Measurements from ENCODE around the gene SSH2. TPM values are rescaled to one million over a fixed set of nuclear protein-coding genes. Genes with fewer than 3 reads are reported as not detected.

The SSH2 gene
- total and polyA plus RNA-seq, 2 of the 13 experiments (the other 11 are each of a cell fraction or from before 2014, with no cell fraction given): 6.0 to 6.4 TPM

DNA sequence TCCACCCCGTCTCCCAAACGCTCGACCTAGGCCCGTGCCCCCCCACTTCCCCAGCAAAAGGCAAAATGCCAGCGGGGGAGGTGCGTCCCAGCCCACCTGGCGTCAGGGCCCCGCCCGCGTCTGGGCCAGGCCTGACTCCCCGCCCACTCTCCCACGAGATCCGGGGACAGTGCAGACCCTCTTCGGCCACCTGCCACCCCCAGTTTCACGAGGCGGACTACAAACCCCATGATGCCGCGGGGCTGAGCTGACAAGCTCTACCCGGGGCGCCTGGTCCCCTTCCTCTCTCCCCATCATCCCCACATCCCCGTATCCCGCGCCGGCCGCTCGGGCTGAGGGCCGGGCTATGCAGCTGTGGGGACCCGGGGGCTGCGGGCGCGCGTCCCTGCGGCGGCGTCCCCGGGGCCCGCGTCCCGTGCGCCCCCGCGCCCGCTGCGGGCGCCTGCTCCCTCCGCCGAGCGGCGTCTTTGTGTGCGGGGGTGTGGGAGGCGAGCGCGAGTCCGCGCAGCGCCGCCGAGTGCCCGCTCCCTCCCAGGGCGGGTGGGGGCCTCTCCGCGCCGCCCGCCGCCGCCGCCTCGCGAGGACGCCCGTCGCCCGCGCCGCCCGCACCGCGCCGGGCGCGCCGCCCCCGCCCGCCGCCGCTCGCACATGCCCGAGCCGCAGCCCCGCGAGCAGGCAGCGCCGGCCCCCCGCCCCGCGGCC, 337.0 kb downstream of the SSH2 start, which contains the start of gene ANKRD13B (continued):
- TF ChIP-seq SUZ12 (IDR thresholded peaks at IDR 0.05; ENCODE audit: low read depth, low read length) (peak; percentile 21; the same call in 1 of the 2 replicates), UBTF (CRISPR knock-in tag; IDR thresholded peaks at IDR 0.05) (no peak), RXRA (CRISPR knock-in tag; IDR thresholded peaks at IDR 0.05) (0 out of 2 replicates have a peak, but pooled peaks have one; percentile 16), SAP130 (CRISPR knock-in tag; IDR thresholded peaks at IDR 0.05; ENCODE audit: low read depth) (peak; percentile 2; the same call in 1 of the 2 replicates), ZNF768 (CRISPR knock-in tag; IDR thresholded peaks at IDR 0.05) (peak; percentile 31; the same call in 1 of the 2 replicates), SOX13 (IDR thresholded peaks at IDR 0.05) (no peak), SOX13 (CRISPR knock-in tag; conservative IDR thresholded peaks at IDR 0.05 in 1 of 2, IDR thresholded peaks at IDR 0.05 in 1 of 2) (no peak), NR2C2 (CRISPR knock-in tag; IDR thresholded peaks at IDR 0.05; ENCODE audit: borderline replicate concordance) (peak; percentile 63; the same call in 1 of the 2 replicates), ZNF207 (IDR thresholded peaks at IDR 0.05; ENCODE audit: borderline replicate concordance) (no peak), PRDM15 (CRISPR knock-in tag; IDR thresholded peaks at IDR 0.05) (0 out of 2 replicates have a peak, but pooled peaks have one; percentile 15), ZFX (CRISPR knock-in tag; IDR thresholded peaks at IDR 0.05; ENCODE audit: low read depth) (peak; percentile 25; the same call in 1 of the 2 replicates), PAWR (CRISPR knock-in tag; IDR thresholded peaks at IDR 0.05; ENCODE audit: borderline replicate concordance) (no peak), MBNL3 (CRISPR knock-in tag; conservative IDR thresholded peaks at IDR 0.05) (no peak), GABPB1 (CRISPR knock-in tag; IDR thresholded peaks at IDR 0.05) (peak; percentile 77), ARNT2 (CRISPR knock-in tag; IDR thresholded peaks at IDR 0.05; ENCODE audit: low read depth) (0 out of 2 replicates have a peak, but pooled peaks have one; percentile 26)
- TF ChIP-seq, protein P1, sequence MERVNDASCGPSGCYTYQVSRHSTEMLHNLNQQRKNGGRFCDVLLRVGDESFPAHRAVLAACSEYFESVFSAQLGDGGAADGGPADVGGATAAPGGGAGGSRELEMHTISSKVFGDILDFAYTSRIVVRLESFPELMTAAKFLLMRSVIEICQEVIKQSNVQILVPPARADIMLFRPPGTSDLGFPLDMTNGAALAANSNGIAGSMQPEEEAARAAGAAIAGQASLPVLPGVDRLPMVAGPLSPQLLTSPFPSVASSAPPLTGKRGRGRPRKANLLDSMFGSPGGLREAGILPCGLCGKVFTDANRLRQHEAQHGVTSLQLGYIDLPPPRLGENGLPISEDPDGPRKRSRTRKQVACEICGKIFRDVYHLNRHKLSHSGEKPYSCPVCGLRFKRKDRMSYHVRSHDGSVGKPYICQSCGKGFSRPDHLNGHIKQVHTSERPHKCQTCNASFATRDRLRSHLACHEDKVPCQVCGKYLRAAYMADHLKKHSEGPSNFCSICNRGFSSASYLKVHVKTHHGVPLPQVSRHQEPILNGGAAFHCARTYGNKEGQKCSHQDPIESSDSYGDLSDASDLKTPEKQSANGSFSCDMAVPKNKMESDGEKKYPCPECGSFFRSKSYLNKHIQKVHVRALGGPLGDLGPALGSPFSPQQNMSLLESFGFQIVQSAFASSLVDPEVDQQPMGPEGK (CRISPR knock-in tag; IDR thresholded peaks at IDR 0.05): peak; percentile 48
- TF ChIP-seq, protein P2, sequence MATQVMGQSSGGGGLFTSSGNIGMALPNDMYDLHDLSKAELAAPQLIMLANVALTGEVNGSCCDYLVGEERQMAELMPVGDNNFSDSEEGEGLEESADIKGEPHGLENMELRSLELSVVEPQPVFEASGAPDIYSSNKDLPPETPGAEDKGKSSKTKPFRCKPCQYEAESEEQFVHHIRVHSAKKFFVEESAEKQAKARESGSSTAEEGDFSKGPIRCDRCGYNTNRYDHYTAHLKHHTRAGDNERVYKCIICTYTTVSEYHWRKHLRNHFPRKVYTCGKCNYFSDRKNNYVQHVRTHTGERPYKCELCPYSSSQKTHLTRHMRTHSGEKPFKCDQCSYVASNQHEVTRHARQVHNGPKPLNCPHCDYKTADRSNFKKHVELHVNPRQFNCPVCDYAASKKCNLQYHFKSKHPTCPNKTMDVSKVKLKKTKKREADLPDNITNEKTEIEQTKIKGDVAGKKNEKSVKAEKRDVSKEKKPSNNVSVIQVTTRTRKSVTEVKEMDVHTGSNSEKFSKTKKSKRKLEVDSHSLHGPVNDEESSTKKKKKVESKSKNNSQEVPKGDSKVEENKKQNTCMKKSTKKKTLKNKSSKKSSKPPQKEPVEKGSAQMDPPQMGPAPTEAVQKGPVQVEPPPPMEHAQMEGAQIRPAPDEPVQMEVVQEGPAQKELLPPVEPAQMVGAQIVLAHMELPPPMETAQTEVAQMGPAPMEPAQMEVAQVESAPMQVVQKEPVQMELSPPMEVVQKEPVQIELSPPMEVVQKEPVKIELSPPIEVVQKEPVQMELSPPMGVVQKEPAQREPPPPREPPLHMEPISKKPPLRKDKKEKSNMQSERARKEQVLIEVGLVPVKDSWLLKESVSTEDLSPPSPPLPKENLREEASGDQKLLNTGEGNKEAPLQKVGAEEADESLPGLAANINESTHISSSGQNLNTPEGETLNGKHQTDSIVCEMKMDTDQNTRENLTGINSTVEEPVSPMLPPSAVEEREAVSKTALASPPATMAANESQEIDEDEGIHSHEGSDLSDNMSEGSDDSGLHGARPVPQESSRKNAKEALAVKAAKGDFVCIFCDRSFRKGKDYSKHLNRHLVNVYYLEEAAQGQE (IDR thresholded peaks at IDR 0.05; ENCODE audit: borderline replicate concordance in 1 of 2, low read depth in 1 of 2, low read length in 2 of 2): no peak; a peak in 1 of 4 replicates

Measured in HepG2 (cell line).